Effector memory CD8-positive, alpha-beta T cell (primary cell): ENCODE results near the gene NFS1.

Source experiments
- ATAC-seq: fragments of 150-1000 bp; cut with Tn5 transposase; replicated peaks from 2 replicates; pipeline ENCODE4 v1.10.0; 2021; ENCODE audit warnings: mild to moderate bottlenecking, moderate library complexity
- DNase-seq, 3 experiments: peaks; one replicate each; pipeline ENCODE4 v3.0.0; 2021
- H3K27ac Mint-ChIP-seq, 2 donors: one replicate each; pipeline ENCODE4 v1.8.0; 2022; ENCODE audit warnings: mild to moderate bottlenecking in 2 of 2, mixed read lengths in 2 of 2, moderate library complexity in 2 of 2
- H3K27me3 Mint-ChIP-seq, 2 donors: one replicate each; pipeline ENCODE4 v1.8.0; 2022; ENCODE audit warnings: mixed read lengths in 2 of 2
- H3K36me3 Mint-ChIP-seq: one replicate; pipeline ENCODE4 v1.8.0; 2022; ENCODE audit warnings: mild to moderate bottlenecking, moderate library complexity, mixed read lengths; ENCODE audit not compliant: insufficient read depth
- H3K4me1 Mint-ChIP-seq, 2 donors: one replicate each; pipeline ENCODE4 v1.8.0; 2022; ENCODE audit warnings: low read depth in 2 of 2, mixed read lengths in 2 of 2
- H3K4me3 Mint-ChIP-seq, 2 donors: one replicate each; pipeline ENCODE4 v1.8.0; 2022; ENCODE audit warnings: mild to moderate bottlenecking in 2 of 2, mixed read lengths in 2 of 2, moderate library complexity in 2 of 2
- H3K9me3 Mint-ChIP-seq, 2 donors: one replicate each; pipeline ENCODE4 v1.8.0; 2022; ENCODE audit warnings: mixed read lengths in 2 of 2

The NFS1 gene

DNA sequence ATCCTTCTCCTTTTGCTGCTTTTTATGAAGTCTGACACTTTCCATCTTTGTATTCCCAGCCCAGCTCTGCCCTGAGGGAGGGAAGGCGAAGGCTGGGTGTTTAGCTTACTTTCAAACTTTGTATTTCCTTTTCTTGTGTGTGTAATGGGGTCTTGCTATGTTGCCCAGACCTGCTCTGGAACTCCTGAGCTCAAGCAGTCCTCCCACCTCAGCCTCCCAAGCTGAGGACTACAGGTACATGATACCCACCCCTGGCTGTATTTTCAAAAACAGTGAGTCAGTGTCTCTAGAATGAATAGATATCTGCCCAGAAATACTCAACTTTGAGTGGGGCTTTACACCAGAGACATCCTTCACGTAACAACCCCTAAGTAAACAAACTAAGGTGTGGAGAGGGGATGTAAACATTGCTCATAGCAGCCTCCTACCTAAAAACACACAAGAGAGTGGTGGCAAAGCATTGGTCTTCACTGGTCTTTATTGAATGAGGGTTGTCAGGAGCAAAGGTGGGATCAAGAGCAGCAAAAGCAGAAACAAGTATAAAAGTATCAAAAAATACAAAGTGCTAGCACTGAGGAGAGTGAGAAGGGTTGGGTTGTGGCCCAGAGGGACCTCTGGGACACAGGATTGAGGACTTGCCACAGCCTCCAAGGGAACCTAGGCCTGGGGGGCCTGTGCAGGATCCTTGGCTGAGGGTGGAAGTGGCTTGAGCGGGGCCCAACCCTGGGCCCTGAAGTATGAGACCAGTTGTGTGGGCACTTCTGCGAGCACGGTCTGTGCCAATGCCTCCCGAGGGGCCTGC, 73.4 kb downstream of the NFS1 start:
- H3K36me3 Mint-ChIP-seq, result peaks cover 67% of the 10 kb centered on the region
- H3K27ac Mint-ChIP-seq, result peak overlapping the region; percentile 55 to 68
- no peak for ATAC-seq
- H3K27me3 Mint-ChIP-seq, result no peaks in the 10 kb centered on the region
- no peaks in the 10 kb centered on the region for H3K4me1 Mint-ChIP-seq
- DNase-seq, result no peak
- no peak overlapping the region for H3K4me3 Mint-ChIP-seq
- H3K9me3 Mint-ChIP-seq, result no peaks in the 10 kb centered on the region

- no peaks in the 10 kb centered on the region for H3K9me3 Mint-ChIP-seq
- H3K27ac Mint-ChIP-seq, result peak overlapping the region in 1 of 2 donors; percentile 38
- no peak overlapping the region for H3K4me3 Mint-ChIP-seq
- no peaks in the 10 kb centered on the region for H3K27me3 Mint-ChIP-seq
- H3K36me3 Mint-ChIP-seq, result peaks cover 49% of the 10 kb centered on the region
- no peak for ATAC-seq
- DNase-seq, result no peak
- peaks cover 25 to 28% of the 10 kb centered on the region in 2 donors for H3K4me1 Mint-ChIP-seq
Measured at GRCh38 chr20:35621560-35621946, 77.6 kb downstream of the NFS1 start.

DNA sequence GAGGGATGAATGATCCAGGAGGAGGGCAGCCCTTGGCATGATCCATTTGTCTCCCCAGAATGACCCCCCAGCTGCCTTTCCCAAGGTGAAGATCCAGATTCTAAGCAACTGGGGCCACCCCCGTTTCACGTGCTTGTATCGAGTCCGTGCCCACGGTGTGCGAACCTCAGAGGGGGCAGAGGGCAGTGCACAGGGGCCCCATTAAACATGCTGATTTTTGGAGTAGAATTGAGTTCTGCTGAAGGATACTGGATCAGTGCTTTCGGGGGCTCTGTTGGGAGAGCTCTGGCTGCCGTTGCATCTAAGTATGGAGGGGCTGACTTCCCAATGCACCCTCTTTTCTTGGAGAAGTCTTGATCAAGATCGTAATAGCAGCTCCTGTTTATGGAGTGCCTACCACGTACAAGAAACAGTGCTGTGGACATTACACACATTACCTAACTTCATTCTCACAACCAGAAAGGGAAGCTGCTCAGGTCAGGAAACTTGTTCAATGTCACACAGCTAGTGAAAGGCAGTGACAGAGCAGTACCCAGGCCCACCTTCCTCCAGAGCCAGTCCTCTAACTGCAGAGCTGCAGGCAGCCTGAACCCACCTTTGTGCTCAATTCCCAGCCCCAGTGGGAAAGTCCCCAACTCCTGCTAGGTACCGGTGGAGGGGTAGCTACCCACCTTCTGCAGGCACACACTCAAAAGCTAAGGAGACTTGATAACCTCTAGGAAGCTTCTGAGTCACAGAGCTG, 78.2 kb downstream of the NFS1 start:
- no peak for ATAC-seq
- Mint-ChIP-seq H3K27ac (peak overlapping the region in 1 of 2 donors; percentile 38), H3K4me1 (peaks cover 28 to 30% of the 10 kb centered on the region in 2 donors), H3K27me3 (no peaks in the 10 kb centered on the region), H3K4me3 (no peak overlapping the region), H3K9me3 (no peaks in the 10 kb centered on the region), H3K36me3 (peaks cover 51% of the 10 kb centered on the region)
- no peak for DNase-seq

GRCh38 chr20:35619196-35620095, 79.7 kb downstream of the NFS1 start:
- Mint-ChIP-seq H3K4me3 (peak overlapping the region; percentile 89 to 90), H3K27ac (peak overlapping the region; percentile 77 to 83), H3K9me3 (no peaks in the 10 kb centered on the region), H3K36me3 (peaks cover 55% of the 10 kb centered on the region), H3K4me1 (peaks cover 34% of the 10 kb centered on the region in 2 donors), H3K27me3 (no peaks in the 10 kb centered on the region)
- ATAC-seq (peak; percentile 31), DNase-seq (peak; percentile 74 to 79 (median 79))

- ATAC-seq (no peak), DNase-seq (no peak)
- Mint-ChIP-seq H3K4me3 (peak overlapping the region; percentile 89 to 90), H3K36me3 (peaks cover 57% of the 10 kb centered on the region), H3K9me3 (no peaks in the 10 kb centered on the region), H3K27me3 (no peaks in the 10 kb centered on the region), H3K4me1 (peaks cover 34 to 35% of the 10 kb centered on the region in 2 donors), H3K27ac (peak overlapping the region in 1 of 2 donors; percentile 83)
Measured at GRCh38 chr20:35618263-35619131, 80.7 kb downstream of the NFS1 start.
